HCT116 (cell line): Measurements from ENCODE around the gene CHCHD3. TPM values are rescaled to one million over a fixed set of nuclear protein-coding genes. Genes with fewer than 3 reads are reported as not detected.

Experiments used
- ATAC-seq: fragments of 200-7000 bp; cut with Tn5 transposase; 2 replicates; pipeline ENCODE4 v1.9.1; 2020; ENCODE audit warnings: mild to moderate bottlenecking, moderate library complexity
- BruUV-seq: library from RNA; stranded (reverse); fragments of 400-500 nt; replicated peaks from 2 replicates; lab custom pipeline; 2021; lab: Mats Ljungman, UMichigan
- CTCF ChIA-PET: fragments of 300-600 bp; sonication (Branson Sonifier 250); formaldehyde crosslinking; loops from one replicate; lab custom pipeline; 2021; ENCODE audit warnings: antibody characterized with exemption; lab: Charles Lee
- POLR2A ChIA-PET: fragments of 300-600, 350-600 bp; sonication (Branson Sonifier 250); formaldehyde crosslinking; loops from one replicate; lab custom pipeline; 2021; ENCODE audit warnings: antibody characterized with exemption; lab: Charles Lee
- RAD21 ChIA-PET, 2 experiments: fragments of 300-600 bp; sonication (Branson Sonifier 250); formaldehyde crosslinking; loops; one replicate each; lab custom pipeline; 2023; ENCODE audit warnings: low total read pairs in 2 of 2; ENCODE audit not compliant: uncharacterized antibody in 2 of 2, unreplicated experiment in 2 of 2, low non-redundant PET in 1 of 2; lab: Charles Lee
- DNase-seq: peaks from one replicate; pipeline ENCODE4 v3.0.0-alpha.2; 2010; ENCODE audit warnings: low read depth, low spot score
- H2AFZ ChIP-seq: fragments of 200-600 bp; shearing (Covaris generic), sonication (generic); 2 replicates; pipeline ENCODE4 v1.6.1; 2017; ENCODE audit warnings: low read depth, mixed run types, mixed read lengths, antibody characterized with exemption, low read length; ENCODE audit not compliant: poor library complexity, severe bottlenecking
- H3K27ac ChIP-seq: 2 replicates; pipeline ENCODE4 v1.5.1; 2012; ENCODE audit warnings: low read depth, low read length
- H3K27me3 ChIP-seq: fragments of 200-600 bp; sonication (generic); 2 replicates; pipeline ENCODE4 v1.6.1; 2016; ENCODE audit warnings: mixed run types, low read length, mixed read lengths; ENCODE audit not compliant: insufficient read depth
- H3K36me3 ChIP-seq, 2 experiments: fragments of 200-500 bp in 1 of 2; fragments of 200-600 bp in 1 of 2; sonication (Bioruptor generic) in 1 of 2; sonication (generic) in 1 of 2; 2 replicates each; pipeline versions ENCODE4 v1.5.1 to v1.6.1; 2014 to 2016; ENCODE audit warnings: low read length in 2 of 2, inconsistent platforms in 1 of 2, mixed read lengths in 1 of 2, mixed run types in 1 of 2; ENCODE audit not compliant: insufficient read depth in 2 of 2, control insufficient read depth in 1 of 2
- H3K4me1 ChIP-seq, 2 experiments: fragments of 200-600 bp in 1 of 2; sonication (generic) in 1 of 2; 2 replicates each; pipeline versions ENCODE4 v1.5.1 to v1.6.1; 2012 to 2017; ENCODE audit warnings: low read length in 2 of 2, inconsistent platforms in 1 of 2, mild to moderate bottlenecking in 1 of 2, mixed read lengths in 1 of 2, mixed run types in 1 of 2, moderate library complexity in 1 of 2; ENCODE audit not compliant: insufficient read depth in 2 of 2, control insufficient read depth in 1 of 2
- H3K4me2 ChIP-seq: fragments of 200-600 bp; sonication (generic); 2 replicates; pipeline ENCODE4 v1.6.1; 2017; ENCODE audit warnings: mixed run types, low read length, mixed read lengths
- H3K4me3 ChIP-seq, 2 experiments: fragments of 200-600 bp in 1 of 2; sonication (generic) in 1 of 2; replicated peaks in 1 of 2; 2 replicates each; pipeline ENCODE4 v1.5.1; 2011 to 2016; ENCODE audit warnings: low read length in 2 of 2, control low read depth in 1 of 2, low read depth in 1 of 2, mild to moderate bottlenecking in 1 of 2, mixed read lengths in 1 of 2, mixed run types in 1 of 2
- H3K79me2 ChIP-seq: fragments of 200-600 bp; sonication (generic); 2 replicates; pipeline ENCODE4 v1.6.1; 2017; ENCODE audit warnings: mild to moderate bottlenecking, mixed run types, low read length, moderate library complexity, mixed read lengths; ENCODE audit not compliant: insufficient read depth
- H3K9ac ChIP-seq: fragments of 200-600 bp; sonication (generic); 2 replicates; pipeline ENCODE4 v1.6.1; 2016; ENCODE audit warnings: low read length, mixed read lengths
- H3K9me2 ChIP-seq: fragments of 200-600 bp; sonication (generic), shearing (Covaris generic); 2 replicates; pipeline ENCODE4 v1.6.1; 2017; ENCODE audit warnings: mixed run types, mild to moderate bottlenecking, moderate library complexity; ENCODE audit not compliant: insufficient read depth
- H3K9me3 ChIP-seq, 2 experiments: fragments of 200-500 bp in 1 of 2; fragments of 200-600 bp in 1 of 2; sonication (Bioruptor generic) in 1 of 2; sonication (generic) in 1 of 2; 2 replicates each; pipeline ENCODE4 v1.6.1; 2014 to 2017; ENCODE audit warnings: low read length in 2 of 2, mixed read lengths in 2 of 2, inconsistent platforms in 1 of 2, low read depth in 1 of 2, mild to moderate bottlenecking in 1 of 2, mixed run types in 1 of 2, moderate library complexity in 1 of 2; ENCODE audit not compliant: control insufficient read depth in 1 of 2, insufficient read depth in 1 of 2
- H4K20me1 ChIP-seq: fragments of 200-600 bp; sonication (generic), shearing (Covaris generic); 2 replicates; pipeline ENCODE4 v1.6.1; 2017; ENCODE audit warnings: mixed run types, mild to moderate bottlenecking, moderate library complexity; ENCODE audit not compliant: insufficient read depth
- SP1 ChIP-seq: IDR thresholded peaks from 2 replicates; pipeline ENCODE4 v1.6.1; 2012; ENCODE audit warnings: low read depth
- YY1 ChIP-seq: IDR thresholded peaks from 2 replicates; pipeline ENCODE4 v1.6.1; 2011; ENCODE audit warnings: low read length, low read depth, moderate library complexity, mild to moderate bottlenecking; ENCODE audit not compliant: insufficient replicate concordance; ENCODE audit errors: extremely low read depth
- ZFX ChIP-seq: fragments of 450-650 bp; IDR thresholded peaks from 2 replicates; pipeline ENCODE4 v1.6.1; 2017
- intact Hi-C: fragments of 100-400 bp; cut with micrococcal nuclease; formaldehyde crosslinking; loops from 2 replicates; pipeline ENCODE4 v1.10.0; 2022
- total RNA-seq: library from RNA; stranded (reverse); gene quantifications from one replicate; pipeline ENCODE4 v1.2.1, GENCODE V29; 2021; ENCODE audit not compliant: unreplicated experiment
- TF ChIP-seq, protein P1 (sequence below): IDR thresholded peaks from 2 replicates; pipeline ENCODE4 v1.6.1; 2012
- TF ChIP-seq, protein P2 (sequence below): IDR thresholded peaks from 2 replicates; pipeline ENCODE4 v1.6.1; 2012
- TF ChIP-seq, protein P3 (sequence below): IDR thresholded peaks from 2 replicates; pipeline ENCODE4 v1.6.1; 2012; ENCODE audit warnings: low read depth
- TF ChIP-seq, protein P4 (sequence below), 3 experiments: fragments of 200-600 bp in 1 of 3; sonication (generic) in 1 of 3; IDR thresholded peaks in 2 of 3; conservative IDR thresholded peaks in 1 of 3; 2 replicates each; pipeline ENCODE4 v1.5.1; 2012 to 2017; ENCODE audit warnings: low read depth in 2 of 3, low read length in 2 of 3, antibody characterized with exemption in 1 of 3, borderline replicate concordance in 1 of 3, control low read depth in 1 of 3, mild to moderate bottlenecking in 1 of 3, mixed read lengths in 1 of 3, mixed run types in 1 of 3, moderate library complexity in 1 of 3; ENCODE audit not compliant: insufficient read depth in 1 of 3

CHCHD3 gene
- total RNA-seq, 1 experiment from 2014 or later: 73.5 TPM

DNA sequence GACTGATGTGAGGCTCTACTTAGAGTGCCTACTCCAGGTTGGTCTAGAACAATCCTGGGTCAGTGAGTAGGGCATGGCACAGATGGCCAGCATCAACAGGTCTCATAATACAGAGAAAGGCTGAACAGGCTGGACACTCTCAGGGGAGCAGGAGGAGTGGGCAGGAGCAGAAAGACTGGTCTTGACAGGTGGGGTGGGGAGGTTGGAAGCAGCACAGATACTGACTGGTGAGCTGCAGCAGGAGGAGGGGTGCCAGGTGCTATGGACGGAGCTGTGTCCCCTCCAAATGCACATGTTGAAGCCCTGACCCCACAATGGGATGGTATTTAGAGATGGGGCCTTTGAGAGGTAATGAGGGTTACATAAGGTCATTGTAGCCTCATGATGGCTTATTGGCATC lies 315.2 kb downstream of the CHCHD3 start:
- H2AFZ ChIP-seq: no peak overlapping the region
- no peaks in the 10 kb centered on the region for H3K27me3 ChIP-seq
- TF ChIP-seq, protein P1, sequence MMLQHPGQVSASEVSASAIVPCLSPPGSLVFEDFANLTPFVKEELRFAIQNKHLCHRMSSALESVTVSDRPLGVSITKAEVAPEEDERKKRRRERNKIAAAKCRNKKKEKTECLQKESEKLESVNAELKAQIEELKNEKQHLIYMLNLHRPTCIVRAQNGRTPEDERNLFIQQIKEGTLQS: no peak
- TF ChIP-seq, protein P2, sequence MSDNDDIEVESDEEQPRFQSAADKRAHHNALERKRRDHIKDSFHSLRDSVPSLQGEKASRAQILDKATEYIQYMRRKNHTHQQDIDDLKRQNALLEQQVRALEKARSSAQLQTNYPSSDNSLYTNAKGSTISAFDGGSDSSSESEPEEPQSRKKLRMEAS: no peak
- TF ChIP-seq, protein P3, sequence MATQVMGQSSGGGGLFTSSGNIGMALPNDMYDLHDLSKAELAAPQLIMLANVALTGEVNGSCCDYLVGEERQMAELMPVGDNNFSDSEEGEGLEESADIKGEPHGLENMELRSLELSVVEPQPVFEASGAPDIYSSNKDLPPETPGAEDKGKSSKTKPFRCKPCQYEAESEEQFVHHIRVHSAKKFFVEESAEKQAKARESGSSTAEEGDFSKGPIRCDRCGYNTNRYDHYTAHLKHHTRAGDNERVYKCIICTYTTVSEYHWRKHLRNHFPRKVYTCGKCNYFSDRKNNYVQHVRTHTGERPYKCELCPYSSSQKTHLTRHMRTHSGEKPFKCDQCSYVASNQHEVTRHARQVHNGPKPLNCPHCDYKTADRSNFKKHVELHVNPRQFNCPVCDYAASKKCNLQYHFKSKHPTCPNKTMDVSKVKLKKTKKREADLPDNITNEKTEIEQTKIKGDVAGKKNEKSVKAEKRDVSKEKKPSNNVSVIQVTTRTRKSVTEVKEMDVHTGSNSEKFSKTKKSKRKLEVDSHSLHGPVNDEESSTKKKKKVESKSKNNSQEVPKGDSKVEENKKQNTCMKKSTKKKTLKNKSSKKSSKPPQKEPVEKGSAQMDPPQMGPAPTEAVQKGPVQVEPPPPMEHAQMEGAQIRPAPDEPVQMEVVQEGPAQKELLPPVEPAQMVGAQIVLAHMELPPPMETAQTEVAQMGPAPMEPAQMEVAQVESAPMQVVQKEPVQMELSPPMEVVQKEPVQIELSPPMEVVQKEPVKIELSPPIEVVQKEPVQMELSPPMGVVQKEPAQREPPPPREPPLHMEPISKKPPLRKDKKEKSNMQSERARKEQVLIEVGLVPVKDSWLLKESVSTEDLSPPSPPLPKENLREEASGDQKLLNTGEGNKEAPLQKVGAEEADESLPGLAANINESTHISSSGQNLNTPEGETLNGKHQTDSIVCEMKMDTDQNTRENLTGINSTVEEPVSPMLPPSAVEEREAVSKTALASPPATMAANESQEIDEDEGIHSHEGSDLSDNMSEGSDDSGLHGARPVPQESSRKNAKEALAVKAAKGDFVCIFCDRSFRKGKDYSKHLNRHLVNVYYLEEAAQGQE: no peak
- TF ChIP-seq SP1: no peak
- no peak for TF ChIP-seq ZFX
- TF ChIP-seq YY1: no peak
- TF ChIP-seq, protein P4, sequence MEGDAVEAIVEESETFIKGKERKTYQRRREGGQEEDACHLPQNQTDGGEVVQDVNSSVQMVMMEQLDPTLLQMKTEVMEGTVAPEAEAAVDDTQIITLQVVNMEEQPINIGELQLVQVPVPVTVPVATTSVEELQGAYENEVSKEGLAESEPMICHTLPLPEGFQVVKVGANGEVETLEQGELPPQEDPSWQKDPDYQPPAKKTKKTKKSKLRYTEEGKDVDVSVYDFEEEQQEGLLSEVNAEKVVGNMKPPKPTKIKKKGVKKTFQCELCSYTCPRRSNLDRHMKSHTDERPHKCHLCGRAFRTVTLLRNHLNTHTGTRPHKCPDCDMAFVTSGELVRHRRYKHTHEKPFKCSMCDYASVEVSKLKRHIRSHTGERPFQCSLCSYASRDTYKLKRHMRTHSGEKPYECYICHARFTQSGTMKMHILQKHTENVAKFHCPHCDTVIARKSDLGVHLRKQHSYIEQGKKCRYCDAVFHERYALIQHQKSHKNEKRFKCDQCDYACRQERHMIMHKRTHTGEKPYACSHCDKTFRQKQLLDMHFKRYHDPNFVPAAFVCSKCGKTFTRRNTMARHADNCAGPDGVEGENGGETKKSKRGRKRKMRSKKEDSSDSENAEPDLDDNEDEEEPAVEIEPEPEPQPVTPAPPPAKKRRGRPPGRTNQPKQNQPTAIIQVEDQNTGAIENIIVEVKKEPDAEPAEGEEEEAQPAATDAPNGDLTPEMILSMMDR (IDR thresholded peaks at IDR 0.05 in 2 of 3, conservative IDR thresholded peaks at IDR 0.05 in 1 of 3; ENCODE audit: borderline replicate concordance in 1 of 3, insufficient read depth in 1 of 3, low read depth in 2 of 3, low read length in 2 of 3): no peak
- H3K4me1 ChIP-seq: no peaks in the 10 kb centered on the region
- RAD21 ChIA-PET: no interaction called here
- POLR2A ChIA-PET: no interaction called here
- CTCF ChIA-PET: no interaction called here
- no peaks in the 10 kb centered on the region; a peak in 1 of 4 replicates for H3K9me3 ChIP-seq
- BruUV-seq: no TSS peak
- no peaks in the 10 kb centered on the region for H3K36me3 ChIP-seq
- no peak overlapping the region for H3K9ac ChIP-seq
- DNase-seq (no peak), ATAC-seq (no peak)
- H3K4me3 ChIP-seq: no peak overlapping the region
- intact Hi-C loops: no loop called here
- no peak overlapping the region for H3K4me2 ChIP-seq
- H3K79me2 ChIP-seq: no peaks in the 10 kb centered on the region
- H4K20me1 ChIP-seq: no peaks in the 10 kb centered on the region
- H3K9me2 ChIP-seq: no peaks in the 10 kb centered on the region
- no peak overlapping the region for H3K27ac ChIP-seq
